HG02943 (cell line): ENCODE data around the gene ZNF565.
"Not testable (repeated sequence)": the region's sequence is repeated elsewhere in the genome, so short reads cannot be mapped to it uniquely, and the experiment has no call there.

Source experiments
- ATAC-seq: cut with Tn5 transposase; IDR thresholded peaks from one replicate; pipeline ENCODE4 v1.9.1; 2021; ENCODE audit warnings: mild to moderate bottlenecking, low read depth, moderate library complexity; ENCODE audit not compliant: unreplicated experiment

The ZNF565 gene

GRCh38 chr19:36215276-36216123 lies 1.0 kb upstream of the ZNF565 start:
- peak; percentile 25 for ATAC-seq

- ATAC-seq = no peak
These were observed 1.6 kb downstream of the ZNF565 start for GRCh38 chr19:36212895-36213294.

GRCh38 chr19:36210497-36210896 lies 4.0 kb downstream of the ZNF565 start:
- ATAC-seq = no peak

GRCh38 chr19:36209372-36209771 lies 5.1 kb downstream of the ZNF565 start:
- no peak for ATAC-seq

GRCh38 chr19:36207605-36208252 lies 6.7 kb downstream of the ZNF565 start:
- ATAC-seq = no peak

GRCh38 chr19:36203293-36203692 lies 11.2 kb downstream of the ZNF565 start:
- no peak for ATAC-seq

- no peak for ATAC-seq
These were observed 12.8 kb downstream of the ZNF565 start for GRCh38 chr19:36201684-36202083.

GRCh38 chr19:36198119-36198518 lies 16.3 kb downstream of the ZNF565 start:
- ATAC-seq = no peak

- ATAC-seq = no peak
These were observed 18.2 kb downstream of the ZNF565 start for GRCh38 chr19:36196249-36196648.

GRCh38 chr19:36186722-36187121 lies 27.7 kb downstream of the ZNF565 start:
- not testable (repeated sequence) for ATAC-seq

- ATAC-seq = no peak
These were observed 31.2 kb downstream of the ZNF565 start for GRCh38 chr19:36183245-36183628.

- ATAC-seq = no peak
These were observed 31.7 kb downstream of the ZNF565 start for GRCh38 chr19:36182612-36183244.

GRCh38 chr19:36179077-36179476 lies 35.4 kb downstream of the ZNF565 start:
- not testable (repeated sequence) for ATAC-seq

GRCh38 chr19:36173846-36174245 lies 40.6 kb downstream of the ZNF565 start:
- ATAC-seq = not testable (repeated sequence)

- ATAC-seq = no peak
These were observed 41.6 kb downstream of the ZNF565 start for GRCh38 chr19:36172852-36173251.

- ATAC-seq = no peak
These were observed 45.2 kb downstream of the ZNF565 start for GRCh38 chr19:36169084-36169760.

- ATAC-seq = no peak
These were observed 50.7 kb downstream of the ZNF565 start for GRCh38 chr19:36163813-36164212.

- ATAC-seq = no peak
These were observed 53.5 kb downstream of the ZNF565 start for GRCh38 chr19:36160821-36161596.

- ATAC-seq = no peak
These were observed 61.3 kb downstream of the ZNF565 start for GRCh38 chr19:36153126-36153525.
